HG02884 (cell line): ENCODE data around the gene A3GALT2.
"Not testable (repeated sequence)": the region's sequence is repeated elsewhere in the genome, so short reads cannot be mapped to it uniquely, and the experiment has no call there.

Source experiments
- ATAC-seq: cut with Tn5 transposase; IDR thresholded peaks from one replicate; pipeline ENCODE4 v1.9.1; 2021; ENCODE audit warnings: mild to moderate bottlenecking, moderate library complexity; ENCODE audit not compliant: unreplicated experiment

A3GALT2 gene

DNA sequence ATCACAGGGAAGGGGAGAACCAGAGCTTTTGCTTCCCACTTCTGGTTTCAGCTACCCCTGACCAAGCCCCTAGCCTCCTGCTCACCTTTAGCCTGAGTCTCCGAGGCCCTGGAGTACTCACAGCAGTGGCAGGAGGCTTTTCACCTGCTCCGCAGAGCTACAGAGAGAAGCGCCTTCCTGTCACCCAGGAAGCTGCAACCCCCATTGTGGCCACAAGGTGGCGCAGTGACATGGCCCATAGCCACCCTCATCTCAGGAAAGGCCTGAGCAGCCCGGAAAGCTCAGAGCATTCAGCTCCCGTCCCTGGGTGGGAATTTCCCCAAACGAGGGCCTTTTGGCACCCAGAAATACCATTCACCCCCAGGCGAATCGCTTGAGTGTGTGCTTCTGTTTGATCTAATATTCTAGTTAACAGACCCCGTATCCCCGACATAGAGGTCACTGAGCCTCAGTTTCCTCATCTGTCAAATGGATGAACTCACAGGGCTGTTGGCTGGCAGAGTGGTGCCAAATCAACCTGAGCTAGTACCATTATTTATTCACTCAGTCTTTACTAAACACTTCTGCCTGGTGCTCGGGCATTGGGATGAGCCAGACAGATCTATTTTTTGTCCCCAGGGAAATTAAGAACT lies 25.3 kb downstream of the A3GALT2 start:
- no peak for ATAC-seq

- ATAC-seq: no peak
These were observed 25.9 kb downstream of the A3GALT2 start for GRCh38 chr1:33295023-33295422.

DNA sequence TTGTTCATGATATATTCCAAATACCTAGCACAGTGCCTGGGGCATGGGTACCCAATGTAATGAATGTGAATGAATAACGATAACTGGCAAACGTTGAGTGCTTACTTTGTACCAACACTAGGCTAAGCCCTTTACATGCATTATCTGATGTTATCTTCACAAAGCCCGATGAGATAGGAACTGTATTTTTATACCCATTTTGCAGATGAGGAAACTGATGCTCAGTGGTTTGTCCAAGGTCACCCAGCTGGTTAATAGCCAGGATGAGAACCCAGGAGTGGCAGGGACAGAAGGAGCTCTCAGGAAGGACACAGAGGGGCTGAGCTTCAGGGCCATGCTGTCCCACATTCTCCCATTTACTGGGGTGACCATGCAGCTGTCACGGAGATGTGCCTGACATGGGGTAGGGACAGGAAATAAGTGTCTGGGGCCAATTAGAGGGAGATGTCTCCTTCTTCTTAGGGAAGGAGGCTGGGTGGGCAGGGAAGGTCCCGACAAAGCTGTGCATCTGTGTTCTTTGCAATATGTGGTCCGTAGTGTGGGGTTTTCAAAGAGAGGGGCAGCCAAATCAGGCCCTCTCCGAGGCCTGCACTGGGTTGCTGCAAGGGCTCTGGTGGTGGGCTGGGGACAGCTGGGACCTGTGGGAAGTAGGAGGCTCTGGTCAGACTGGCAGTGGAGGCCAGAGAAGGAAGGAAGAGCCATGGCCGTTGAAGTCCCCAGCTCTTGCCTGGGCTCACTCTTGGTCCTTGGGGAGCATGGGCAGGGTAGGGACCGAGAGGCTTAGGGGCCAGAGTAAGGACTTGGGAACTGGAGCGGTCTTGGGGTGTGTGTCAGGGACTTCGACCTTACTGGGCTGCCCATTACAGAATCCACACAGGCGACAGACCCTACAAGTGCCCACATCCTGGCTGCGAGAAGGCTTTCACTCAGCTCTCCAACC lies 26.6 kb downstream of the A3GALT2 start:
- no peak for ATAC-seq

- no peak for ATAC-seq
These were observed 28.1 kb downstream of the A3GALT2 start for GRCh38 chr1:33292726-33293340.

DNA sequence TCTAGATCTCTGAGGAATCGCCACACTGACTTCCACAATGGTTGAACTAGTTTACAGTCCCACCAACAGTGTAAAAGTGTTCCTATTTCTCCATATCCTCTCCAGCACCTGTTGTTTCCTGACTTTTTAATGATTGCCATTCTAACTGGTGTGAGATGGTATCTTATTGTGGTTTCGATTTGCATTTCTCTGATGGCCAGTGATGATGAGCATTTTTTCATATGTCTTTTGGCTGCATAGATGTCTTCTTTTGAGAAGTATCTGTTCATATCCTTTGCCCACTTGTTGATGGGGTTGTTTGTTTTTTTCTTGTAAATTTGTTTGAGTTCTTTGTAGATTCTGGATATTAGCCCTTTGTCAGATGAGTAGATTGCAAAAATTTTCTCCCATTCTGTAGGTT lies 30.3 kb downstream of the A3GALT2 start:
- ATAC-seq: not testable (repeated sequence)

DNA sequence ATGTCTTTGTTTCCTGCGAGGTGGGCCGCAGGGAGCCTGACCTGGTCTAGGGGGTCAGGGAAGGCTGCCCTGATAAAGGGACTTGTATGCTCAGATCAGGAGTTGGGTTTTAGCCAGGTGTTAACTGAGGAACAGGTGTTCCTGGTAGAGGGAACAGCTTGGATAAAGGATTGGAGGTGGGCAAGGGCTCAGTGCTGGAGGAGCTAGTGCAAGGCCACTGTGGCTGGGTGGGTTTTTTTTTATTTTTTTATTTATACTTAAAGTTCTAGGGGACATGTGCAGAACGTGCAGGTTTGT lies 31.1 kb downstream of the A3GALT2 start:
- no peak for ATAC-seq

DNA sequence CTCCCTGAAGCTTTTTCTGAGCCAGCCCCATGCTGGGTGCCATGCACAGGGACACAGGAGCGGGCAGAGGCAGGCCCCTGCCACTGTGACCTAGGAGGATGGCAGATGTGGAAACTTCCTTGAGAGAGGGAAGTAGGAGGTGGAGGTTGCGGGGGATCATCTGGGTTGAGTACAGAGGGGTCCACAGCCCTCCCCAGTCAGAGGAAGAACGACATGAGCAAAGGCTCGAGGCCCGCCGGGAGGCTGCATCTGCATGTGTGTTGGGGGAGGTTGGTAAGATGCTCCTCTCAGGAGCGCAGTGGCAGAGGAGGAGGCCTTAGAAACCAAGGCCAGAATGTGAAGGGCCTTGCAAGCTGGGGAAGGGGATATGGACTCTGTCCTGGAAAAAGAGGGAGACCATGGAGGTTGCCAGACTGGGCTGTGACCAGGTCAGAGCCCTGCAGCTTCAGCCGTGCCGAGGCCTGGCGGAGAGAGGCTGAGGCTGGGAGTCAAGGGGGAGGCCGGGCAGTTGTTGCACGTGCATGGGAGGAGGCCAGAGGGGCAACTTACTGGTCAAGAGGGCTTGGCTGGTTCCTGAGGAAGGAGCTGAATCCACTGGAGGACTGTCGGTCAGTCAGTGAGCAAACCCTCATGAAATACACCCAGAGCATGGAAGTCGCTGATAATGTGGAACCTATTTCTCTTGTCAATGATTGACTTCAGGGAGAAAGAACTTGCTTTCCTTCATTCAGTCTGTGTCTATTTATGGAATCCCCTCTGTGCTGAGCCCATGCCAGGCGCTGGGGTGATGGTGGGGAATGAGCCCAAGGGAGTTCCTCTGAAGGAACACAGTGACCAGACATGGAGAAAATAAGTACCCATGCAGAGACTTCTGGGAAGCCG lies 31.7 kb downstream of the A3GALT2 start:
- no peak for ATAC-seq

DNA sequence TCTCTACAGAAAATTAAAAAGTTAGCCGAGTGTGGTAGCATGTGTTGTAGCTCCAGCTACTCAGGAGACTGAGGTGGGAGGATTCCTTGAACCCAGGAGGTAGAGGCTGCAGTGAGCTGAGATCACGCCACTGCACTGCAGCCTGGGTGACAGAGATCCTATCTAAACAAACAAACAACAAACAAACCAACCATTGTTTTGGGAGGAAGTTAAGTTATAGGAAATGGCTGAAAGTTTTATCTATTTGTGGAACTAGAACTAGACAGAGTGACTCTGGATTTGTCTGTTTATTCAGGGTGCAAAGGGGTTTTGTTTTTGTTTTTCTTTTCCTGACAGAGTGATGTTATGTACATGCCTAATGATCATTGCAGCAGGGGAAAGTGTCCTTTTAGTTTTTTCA lies 33.6 kb downstream of the A3GALT2 start:
- ATAC-seq: no peak

DNA sequence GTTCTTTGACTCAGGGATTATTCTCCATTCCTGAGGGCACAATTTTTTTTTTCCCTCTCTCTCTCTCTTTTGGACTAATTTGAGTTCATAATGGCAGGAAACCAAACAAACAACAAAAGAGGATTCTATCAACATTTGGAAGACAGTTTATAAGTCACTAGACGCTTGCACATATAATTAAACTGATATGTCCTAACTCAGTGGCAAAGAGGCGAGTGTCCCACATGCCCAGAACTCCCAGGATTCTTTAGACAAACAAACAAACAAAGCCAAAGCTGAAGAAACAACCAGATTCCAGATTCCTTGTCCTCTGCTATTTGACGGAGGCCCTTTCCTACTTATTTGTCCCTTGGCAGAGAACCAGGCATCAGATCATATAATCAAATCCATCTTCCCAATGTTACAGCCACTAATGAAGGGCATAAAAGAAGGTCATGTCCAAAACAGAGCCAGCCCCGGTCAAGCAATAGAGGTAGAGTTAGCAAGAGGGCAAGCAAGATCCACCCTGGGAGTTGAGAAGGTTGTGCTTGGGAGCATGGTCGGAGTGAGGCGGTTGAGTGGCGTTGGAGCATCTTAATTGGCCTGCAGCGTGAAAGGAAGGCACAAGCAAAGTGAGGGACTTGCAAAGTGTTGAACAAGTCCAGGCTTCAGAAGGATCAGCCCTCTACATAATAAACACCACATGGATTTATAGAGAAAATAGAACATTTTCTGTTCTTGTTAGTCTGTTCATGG lies 34.3 kb downstream of the A3GALT2 start:
- no peak for ATAC-seq

DNA sequence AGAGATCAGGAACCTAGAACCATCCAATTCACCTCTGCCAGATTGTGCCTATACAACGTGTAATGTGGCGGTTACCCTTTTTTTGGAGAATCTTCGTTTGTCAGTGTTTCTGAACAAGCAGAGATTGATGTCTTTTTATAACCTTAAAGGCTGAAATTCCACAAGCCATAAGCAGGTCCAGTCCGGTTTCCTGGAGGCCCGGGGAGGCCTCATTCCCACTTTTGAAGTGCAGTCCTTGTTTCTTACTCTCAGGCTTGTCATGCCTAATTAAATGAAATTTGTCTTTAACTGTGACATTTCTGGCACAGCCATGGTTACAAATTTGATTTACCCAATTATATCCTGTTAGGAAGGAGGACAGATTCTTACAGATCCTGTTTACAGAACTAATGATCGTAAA lies 36.8 kb downstream of the A3GALT2 start:
- ATAC-seq: no peak

DNA sequence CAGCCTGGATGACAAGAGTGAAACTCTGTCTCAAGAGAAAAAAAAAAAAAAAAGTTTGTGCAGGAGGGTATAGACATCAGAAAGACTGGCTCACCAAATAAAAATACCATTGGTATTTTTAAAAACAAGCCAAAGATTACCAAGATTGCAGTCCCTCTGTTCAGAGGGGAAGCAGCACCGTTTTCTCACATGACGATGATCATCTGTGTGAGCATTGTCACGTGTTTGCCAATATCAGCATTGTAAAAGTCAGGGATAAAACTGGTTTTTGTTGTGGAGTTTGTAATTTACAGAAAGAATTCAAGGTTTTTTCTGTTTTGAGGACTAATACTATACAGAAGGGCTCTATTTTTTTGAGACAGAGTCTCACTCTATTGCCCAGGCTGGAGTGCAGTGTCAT lies 38.1 kb downstream of the A3GALT2 start:
- no peak for ATAC-seq

DNA sequence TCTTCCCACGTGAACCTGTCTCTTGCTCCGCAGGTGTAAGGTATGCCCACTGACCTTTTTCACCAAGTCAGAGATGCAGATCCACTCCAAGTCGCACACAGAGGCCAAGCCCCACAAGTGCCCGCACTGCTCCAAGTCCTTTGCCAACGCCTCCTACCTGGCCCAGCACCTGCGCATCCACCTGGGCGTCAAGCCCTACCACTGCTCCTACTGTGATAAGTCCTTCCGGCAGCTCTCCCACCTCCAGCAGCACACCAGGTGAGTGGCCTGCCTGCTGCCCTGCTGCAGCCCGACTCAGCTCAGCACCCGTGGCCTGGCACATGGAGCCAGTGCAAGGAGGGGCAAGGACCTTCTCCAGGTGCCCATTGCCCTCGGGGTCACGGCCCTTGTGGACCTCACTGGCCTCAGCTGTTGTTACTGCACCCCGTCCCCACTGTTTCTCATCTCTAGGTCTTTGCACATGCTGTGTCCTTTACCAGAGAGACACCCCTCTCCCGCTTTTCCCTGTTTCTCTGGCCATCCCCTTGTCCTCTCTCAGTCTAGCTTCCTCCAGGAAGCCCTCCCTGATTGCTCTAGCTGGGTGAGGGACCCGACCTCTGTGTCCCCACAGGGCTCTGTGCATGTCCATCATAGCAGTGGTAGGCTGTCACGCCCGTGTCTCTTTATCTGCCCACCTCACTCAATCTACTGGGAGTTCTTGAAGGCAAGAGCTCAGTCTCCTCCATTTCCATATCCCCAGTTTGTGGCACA lies 39.2 kb downstream of the A3GALT2 start:
- ATAC-seq: no peak

DNA sequence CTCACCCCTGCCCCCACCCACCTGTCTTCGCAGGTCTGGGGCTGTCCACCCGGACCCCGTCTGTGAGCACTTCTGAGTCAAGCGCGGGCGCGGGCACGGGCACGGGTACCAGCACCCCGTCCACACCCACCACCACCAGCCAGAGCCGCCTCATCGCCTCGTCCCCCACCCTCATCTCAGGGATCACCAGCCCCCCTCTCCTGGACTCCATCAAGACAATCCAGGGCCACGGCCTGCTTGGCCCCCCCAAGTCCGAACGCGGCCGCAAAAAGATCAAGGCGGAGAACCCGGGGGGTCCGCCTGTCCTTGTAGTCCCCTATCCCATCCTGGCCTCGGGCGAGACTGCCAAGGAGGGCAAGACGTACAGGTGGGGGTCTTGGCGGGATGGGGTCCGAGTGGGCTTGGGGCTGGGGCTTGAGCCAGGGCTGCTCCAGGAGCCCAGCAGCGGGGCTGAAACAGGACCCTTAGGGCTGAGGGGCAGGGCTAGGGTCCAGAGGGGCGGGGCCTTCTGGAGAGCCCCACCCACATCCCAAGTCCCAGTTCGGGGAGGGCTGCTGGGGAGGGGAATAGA lies 40.7 kb downstream of the A3GALT2 start:
- no peak for ATAC-seq

DNA sequence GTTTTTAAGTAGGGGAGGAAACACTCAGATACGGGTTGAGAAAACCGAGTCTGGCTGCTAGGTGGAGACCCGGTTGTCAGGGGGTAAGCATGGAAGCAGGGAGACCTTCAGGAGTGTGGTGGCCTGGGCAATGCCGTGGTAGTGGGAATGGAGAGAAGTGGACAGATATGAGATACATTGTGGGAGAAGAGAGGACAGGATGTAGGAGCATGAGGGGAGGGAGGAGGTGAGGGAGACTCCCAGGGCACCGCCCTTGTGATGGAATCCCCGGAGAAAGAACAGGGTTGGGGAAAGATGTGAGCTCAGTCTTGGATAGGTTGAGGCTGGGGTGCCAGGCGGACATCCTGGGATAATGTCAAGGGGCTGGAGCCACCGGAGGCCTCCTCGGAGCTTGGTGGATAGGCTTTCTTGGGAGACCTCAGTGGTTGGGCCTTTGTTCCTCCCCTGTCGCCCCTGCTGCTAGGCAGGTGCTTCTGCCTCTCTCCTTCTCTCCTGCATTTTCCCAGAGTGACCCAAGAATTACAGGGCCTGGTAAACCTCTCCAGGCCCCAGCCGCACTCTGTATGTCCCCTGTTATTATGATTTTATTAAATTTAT lies 43.3 kb downstream of the A3GALT2 start:
- ATAC-seq: no peak

DNA sequence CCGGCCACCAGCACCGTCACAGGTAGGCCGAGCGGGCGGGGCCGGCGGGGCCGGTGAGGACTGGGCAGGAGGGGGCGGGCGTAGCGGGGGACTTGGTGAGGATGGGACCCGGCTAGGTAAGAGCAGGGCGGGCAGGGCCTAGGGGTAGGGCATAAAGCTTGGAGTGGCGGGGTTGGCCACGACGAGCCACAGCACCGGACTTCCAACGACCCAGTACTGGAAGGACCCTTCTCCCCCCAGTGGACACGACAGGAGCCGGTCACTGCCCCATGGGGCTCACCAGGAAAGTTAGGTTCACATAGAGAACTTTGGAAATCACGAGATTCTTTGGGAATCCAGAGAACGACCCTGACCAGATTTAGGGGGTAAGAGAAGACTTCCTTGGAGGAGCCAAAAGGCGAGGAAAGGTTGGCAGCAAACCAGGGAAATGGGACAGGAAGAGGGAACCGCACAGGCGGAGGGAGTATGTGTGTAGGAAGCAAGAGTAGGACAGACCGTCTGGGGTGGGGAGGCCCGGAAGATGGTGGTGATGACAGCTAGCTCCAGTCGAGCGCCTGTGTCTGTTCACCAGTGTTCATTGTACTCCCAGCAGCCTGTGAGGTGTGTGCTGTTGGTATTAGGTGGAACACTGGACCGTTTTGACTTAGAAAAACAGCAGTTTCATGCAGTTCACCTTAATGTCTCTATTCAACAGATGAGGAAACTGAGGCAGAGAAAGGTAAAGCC lies 44.2 kb downstream of the A3GALT2 start:
- no peak for ATAC-seq

- ATAC-seq: no peak
These were observed 45.0 kb downstream of the A3GALT2 start for GRCh38 chr1:33275706-33276572.

DNA sequence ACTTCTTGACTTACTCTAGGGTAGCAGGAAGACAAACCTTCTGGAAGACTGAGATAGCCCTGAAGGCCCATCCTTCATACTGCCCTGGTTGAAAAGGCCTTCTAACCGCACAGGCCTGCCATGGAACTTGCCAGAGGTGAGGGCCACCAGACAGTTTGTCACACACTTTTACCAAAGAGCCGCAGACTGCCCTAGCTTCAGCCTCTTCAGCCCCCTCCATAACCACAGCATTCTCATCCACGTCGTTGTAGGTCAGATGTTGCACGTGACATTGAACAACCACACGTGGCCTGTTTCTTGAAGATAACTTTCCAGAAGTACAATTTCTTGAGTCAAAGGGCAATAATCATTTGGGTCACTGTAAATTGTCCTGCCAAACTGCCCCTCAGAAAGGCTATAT lies 45.7 kb downstream of the A3GALT2 start:
- ATAC-seq: no peak
